NCI-H460 (cell line): ENCODE measurements around the gene ERBB4. TPM values are rescaled to one million over a fixed set of nuclear protein-coding genes. Genes with fewer than 3 reads are reported as not detected.

ENCODE experiments used
- DNase-seq: peaks from one replicate; pipeline ENCODE4 v3.0.0-alpha.2; 2016; ENCODE audit warnings: low read depth; ENCODE audit errors: extremely low read depth
- total RNA-seq: library from RNA; depleted of rRNA; stranded (reverse); fragments of >200 nt; shearing (Covaris generic); gene quantifications from 2 replicates; pipeline ENCODE4 v1.2.3, GENCODE V29; 2014

Gene ERBB4
- total RNA-seq, 1 experiment from 2014 or later = 0.32 TPM

GRCh38 chr2:211864328-211864727 lies 674.3 kb downstream of the ERBB4 start:
- no peak for DNase-seq

GRCh38 chr2:211860224-211860623 lies 678.4 kb downstream of the ERBB4 start:
- DNase-seq = no peak

GRCh38 chr2:211854832-211855231 lies 683.8 kb downstream of the ERBB4 start:
- no peak for DNase-seq

GRCh38 chr2:211846714-211847113 lies 691.9 kb downstream of the ERBB4 start:
- DNase-seq = no peak

GRCh38 chr2:211846036-211846400 lies 692.6 kb downstream of the ERBB4 start:
- DNase-seq = no peak

- no peak for DNase-seq
Measured at GRCh38 chr2:211845338-211846035, 693.1 kb downstream of the ERBB4 start.

- no peak for DNase-seq
Measured at GRCh38 chr2:211837706-211838105, 700.9 kb downstream of the ERBB4 start.

- no peak for DNase-seq
Measured at GRCh38 chr2:211837206-211837605, 701.4 kb downstream of the ERBB4 start.

GRCh38 chr2:211836409-211836808 lies 702.2 kb downstream of the ERBB4 start:
- DNase-seq = no peak

- DNase-seq = no peak
Measured at GRCh38 chr2:211835695-211836094, 702.9 kb downstream of the ERBB4 start.

- no peak for DNase-seq
Measured at GRCh38 chr2:211833582-211834279, 704.9 kb downstream of the ERBB4 start.

GRCh38 chr2:211829725-211830124 lies 708.9 kb downstream of the ERBB4 start:
- DNase-seq = no peak

- no peak for DNase-seq
Measured at GRCh38 chr2:211823886-211824479, 714.6 kb downstream of the ERBB4 start.

GRCh38 chr2:211822686-211823335 lies 715.8 kb downstream of the ERBB4 start:
- no peak for DNase-seq

GRCh38 chr2:211816754-211817153 lies 721.8 kb downstream of the ERBB4 start:
- no peak for DNase-seq

- DNase-seq = no peak
Measured at GRCh38 chr2:211812587-211812986, 726.0 kb downstream of the ERBB4 start.

- no peak for DNase-seq
Measured at GRCh38 chr2:211802666-211803065, 735.9 kb downstream of the ERBB4 start.

GRCh38 chr2:211800001-211800400 lies 738.6 kb downstream of the ERBB4 start:
- no peak for DNase-seq

- no peak for DNase-seq
Measured at GRCh38 chr2:211798868-211799267, 739.7 kb downstream of the ERBB4 start.

GRCh38 chr2:211793690-211794089 lies 744.9 kb downstream of the ERBB4 start:
- no peak for DNase-seq

- DNase-seq = no peak
Measured at GRCh38 chr2:211789982-211790381, 748.6 kb downstream of the ERBB4 start.
